ENCODE results near the gene TFPI.
"Not testable (repeated sequence)": the region's sequence is repeated elsewhere in the genome, so short reads cannot be mapped to it uniquely, and the experiment has no call there.

Gene TFPI

GRCh38 chr2:187554011-187554703, at the start of gene TFPI:
Gene TFPI (minus strand): TSS chr2:187554435. CDS start chr2:187503768, 50,667 bp downstream.
- DNase-seq: no peak

- DNase-seq: no peak
Measured at GRCh38 chr2:187594801-187595200, 40.6 kb upstream of the TFPI start.

GRCh38 chr2:187593697-187594096, 39.5 kb upstream of the TFPI start:
- DNase-seq: no peak

- no peak for DNase-seq
Measured at GRCh38 chr2:187593098-187593497, 38.9 kb upstream of the TFPI start.

GRCh38 chr2:187590175-187590574, 35.9 kb upstream of the TFPI start:
- no peak for DNase-seq

- peak in 1 of 2 donors; percentile 6 for DNase-seq
Measured at GRCh38 chr2:187586011-187586641, 31.9 kb upstream of the TFPI start.

- peak in 1 of 2 donors; percentile 25 for DNase-seq
Measured at GRCh38 chr2:187581125-187581896, 27.1 kb upstream of the TFPI start.

- DNase-seq: no peak
Measured at GRCh38 chr2:187580462-187581124, 26.4 kb upstream of the TFPI start.

GRCh38 chr2:187577310-187577709, 23.1 kb upstream of the TFPI start:
- no peak for DNase-seq

- DNase-seq: no peak
Measured at GRCh38 chr2:187576906-187577305, 22.7 kb upstream of the TFPI start.

- DNase-seq: no peak
Measured at GRCh38 chr2:187575751-187576067, 21.5 kb upstream of the TFPI start.

- no peak for DNase-seq
Measured at GRCh38 chr2:187574969-187575750, 20.9 kb upstream of the TFPI start.

GRCh38 chr2:187573722-187574121, 19.5 kb upstream of the TFPI start:
- DNase-seq: no peak

- not testable (repeated sequence) for DNase-seq
Measured at GRCh38 chr2:187571996-187572395, 17.8 kb upstream of the TFPI start.

- no peak for DNase-seq
Measured at GRCh38 chr2:187569571-187569970, 15.3 kb upstream of the TFPI start.

GRCh38 chr2:187569042-187569441, 14.8 kb upstream of the TFPI start:
- DNase-seq: no peak

GRCh38 chr2:187567126-187567525, 12.9 kb upstream of the TFPI start:
- no peak for DNase-seq

- DNase-seq: no peak
Measured at GRCh38 chr2:187566712-187567111, 12.5 kb upstream of the TFPI start.

GRCh38 chr2:187566266-187566665, 12.0 kb upstream of the TFPI start:
- no peak for DNase-seq

- DNase-seq: not testable (repeated sequence)
Measured at GRCh38 chr2:187565618-187566017, 11.4 kb upstream of the TFPI start.

- not testable (repeated sequence) for DNase-seq
Measured at GRCh38 chr2:187556493-187556892, 2.3 kb upstream of the TFPI start.

GRCh38 chr2:187554704-187555082, 458 bp upstream of the TFPI start:
- no peak for DNase-seq
